ENCODE measurements around the gene ZBTB17.
"Not testable (repeated sequence)": the region's sequence is repeated elsewhere in the genome, so short reads cannot be mapped to it uniquely, and the experiment has no call there.

ZBTB17 gene

DNA sequence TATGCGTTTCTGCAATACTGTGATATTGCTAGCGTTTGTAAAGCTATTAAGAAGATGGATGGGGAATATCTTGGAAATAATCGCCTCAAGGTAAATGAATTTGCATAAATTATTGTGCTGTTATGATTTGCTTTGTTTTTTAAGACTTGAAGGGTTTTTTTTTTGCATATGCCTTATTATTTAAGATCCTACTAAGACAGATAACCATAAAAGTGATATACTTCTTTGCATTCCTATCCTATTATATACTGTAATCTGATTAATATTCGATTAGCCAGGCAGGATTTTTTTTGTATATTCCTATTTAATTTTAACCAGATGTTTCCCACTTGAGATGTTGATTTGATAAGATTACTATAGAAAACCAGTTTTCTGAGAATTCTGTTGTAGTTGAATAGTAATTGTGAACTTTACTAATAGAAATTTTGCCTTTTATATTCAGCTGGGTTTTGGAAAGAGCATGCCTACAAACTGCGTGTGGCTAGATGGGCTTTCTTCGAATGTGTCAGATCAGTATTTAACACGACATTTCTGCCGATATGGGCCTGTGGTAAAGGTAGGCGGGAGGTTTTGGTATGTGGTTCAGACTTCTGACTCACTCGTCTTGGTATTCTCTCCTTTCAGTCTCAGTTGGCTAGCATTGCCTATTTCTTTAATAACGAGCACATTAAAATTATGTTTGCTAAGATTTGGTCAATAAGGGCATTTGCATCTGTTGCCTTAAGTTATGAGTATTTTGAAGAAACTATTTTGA is 56.8 kb downstream of the ZBTB17 start:
- peak; percentile 88 for DNase-seq (ENCODE audit: low read depth)
- no peak overlapping the region for H3K4me3 ChIP-seq (ENCODE audit: low read length)
- TF ChIP-seq, protein P1, sequence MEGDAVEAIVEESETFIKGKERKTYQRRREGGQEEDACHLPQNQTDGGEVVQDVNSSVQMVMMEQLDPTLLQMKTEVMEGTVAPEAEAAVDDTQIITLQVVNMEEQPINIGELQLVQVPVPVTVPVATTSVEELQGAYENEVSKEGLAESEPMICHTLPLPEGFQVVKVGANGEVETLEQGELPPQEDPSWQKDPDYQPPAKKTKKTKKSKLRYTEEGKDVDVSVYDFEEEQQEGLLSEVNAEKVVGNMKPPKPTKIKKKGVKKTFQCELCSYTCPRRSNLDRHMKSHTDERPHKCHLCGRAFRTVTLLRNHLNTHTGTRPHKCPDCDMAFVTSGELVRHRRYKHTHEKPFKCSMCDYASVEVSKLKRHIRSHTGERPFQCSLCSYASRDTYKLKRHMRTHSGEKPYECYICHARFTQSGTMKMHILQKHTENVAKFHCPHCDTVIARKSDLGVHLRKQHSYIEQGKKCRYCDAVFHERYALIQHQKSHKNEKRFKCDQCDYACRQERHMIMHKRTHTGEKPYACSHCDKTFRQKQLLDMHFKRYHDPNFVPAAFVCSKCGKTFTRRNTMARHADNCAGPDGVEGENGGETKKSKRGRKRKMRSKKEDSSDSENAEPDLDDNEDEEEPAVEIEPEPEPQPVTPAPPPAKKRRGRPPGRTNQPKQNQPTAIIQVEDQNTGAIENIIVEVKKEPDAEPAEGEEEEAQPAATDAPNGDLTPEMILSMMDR (IDR thresholded peaks at IDR 0.05; ENCODE audit: insufficient read depth, low read depth, low read length, missing control alignments), result no peak

DNA sequence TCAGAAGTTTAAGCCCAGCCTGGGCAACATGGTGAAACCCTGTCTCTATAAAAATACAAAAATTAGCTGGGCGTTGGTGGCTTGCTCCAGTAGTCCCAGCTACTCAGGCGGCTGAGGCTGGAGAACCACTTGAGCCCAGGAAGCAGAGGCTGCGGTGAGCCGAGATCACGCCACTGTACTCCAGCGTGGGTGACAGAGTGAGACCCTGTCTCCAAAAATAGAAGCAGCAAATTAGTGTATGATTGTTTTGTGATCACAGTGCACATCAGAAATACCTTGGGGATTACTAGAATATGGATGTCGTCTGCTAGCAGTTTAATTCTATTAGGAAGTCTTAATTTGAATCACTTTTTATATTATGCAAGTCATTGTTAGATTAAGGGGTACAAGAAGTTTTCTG is 59.0 kb downstream of the ZBTB17 start:
- DNase-seq (ENCODE audit: low read depth), result no peak
- TF ChIP-seq, protein P1 (IDR thresholded peaks at IDR 0.05; ENCODE audit: insufficient read depth, low read depth, low read length, missing control alignments), result no peak
- no peak overlapping the region for H3K4me3 ChIP-seq (ENCODE audit: low read length)

DNA sequence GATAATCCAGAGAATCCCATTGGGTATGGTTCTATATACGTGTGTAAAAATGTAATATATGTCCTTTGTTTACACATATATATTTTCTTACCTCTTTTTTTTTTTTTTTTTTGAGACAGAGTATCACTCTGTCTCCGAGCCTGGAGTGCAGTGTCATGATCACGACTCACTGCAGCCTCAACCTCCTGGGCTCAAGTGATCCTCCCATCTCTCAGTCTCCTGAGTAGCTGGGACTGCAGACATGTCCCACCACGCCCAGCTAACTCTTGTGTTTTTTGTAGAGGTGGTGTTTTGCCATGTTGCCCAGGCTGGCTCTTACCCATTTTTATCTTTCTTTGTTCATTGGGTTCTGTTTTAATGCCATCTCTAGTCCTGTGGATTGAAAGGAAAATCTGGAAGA is 59.5 kb downstream of the ZBTB17 start:
- TF ChIP-seq, protein P1 (IDR thresholded peaks at IDR 0.05; ENCODE audit: insufficient read depth, low read depth, low read length, missing control alignments), result no peak
- DNase-seq (ENCODE audit: low read depth), result peak; percentile 61

DNA sequence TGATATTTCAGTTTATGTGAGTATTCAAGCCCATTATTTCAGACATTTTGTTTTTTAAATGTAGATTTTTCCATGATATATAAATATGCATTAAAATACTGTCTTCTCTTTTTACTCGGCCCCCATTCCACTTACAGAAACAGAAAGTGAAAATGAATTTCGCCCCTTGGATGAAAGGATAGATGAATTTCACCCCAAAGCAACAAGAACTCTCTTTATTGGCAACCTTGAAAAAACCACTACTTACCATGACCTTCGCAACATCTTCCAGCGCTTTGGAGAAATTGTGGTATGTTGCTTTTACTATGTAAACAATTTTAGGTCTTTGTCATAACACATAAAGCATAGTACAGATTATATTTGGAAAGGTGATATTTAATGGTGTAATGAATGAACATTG is 59.9 kb downstream of the ZBTB17 start:
- no peak for DNase-seq (ENCODE audit: low read depth)
- H3K4me3 ChIP-seq (ENCODE audit: low read length), result no peak overlapping the region
- TF ChIP-seq, protein P1 (IDR thresholded peaks at IDR 0.05; ENCODE audit: insufficient read depth, low read depth, low read length, missing control alignments), result no peak

More for the DNA sequence above, 59.5 kb downstream of the ZBTB17 start:
- H3K4me3 ChIP-seq (ENCODE audit: low read length), result no peak overlapping the region

DNA sequence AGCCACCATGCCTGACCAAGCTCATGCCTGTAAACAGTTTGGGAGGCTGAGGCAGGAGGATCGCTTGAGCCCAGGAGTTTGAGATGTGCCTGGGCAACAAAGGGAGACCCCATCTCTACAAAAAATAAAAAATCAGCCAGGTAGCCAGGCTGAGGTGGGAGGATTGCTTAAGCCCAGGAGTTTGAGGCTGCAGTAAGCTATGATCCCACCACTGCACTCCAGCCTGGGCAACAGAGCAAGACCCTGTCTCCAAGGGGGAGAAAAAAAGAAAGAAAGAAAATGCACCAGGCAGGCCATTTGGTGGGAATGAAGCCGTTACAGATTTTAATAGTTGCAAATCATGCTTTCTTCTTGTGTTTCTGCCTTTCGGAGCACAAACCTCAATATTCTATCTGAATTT is 62.3 kb downstream of the ZBTB17 start:
- not testable (repeated sequence) for DNase-seq (ENCODE audit: low read depth); H3K4me3 ChIP-seq (ENCODE audit: low read length)

DNA sequence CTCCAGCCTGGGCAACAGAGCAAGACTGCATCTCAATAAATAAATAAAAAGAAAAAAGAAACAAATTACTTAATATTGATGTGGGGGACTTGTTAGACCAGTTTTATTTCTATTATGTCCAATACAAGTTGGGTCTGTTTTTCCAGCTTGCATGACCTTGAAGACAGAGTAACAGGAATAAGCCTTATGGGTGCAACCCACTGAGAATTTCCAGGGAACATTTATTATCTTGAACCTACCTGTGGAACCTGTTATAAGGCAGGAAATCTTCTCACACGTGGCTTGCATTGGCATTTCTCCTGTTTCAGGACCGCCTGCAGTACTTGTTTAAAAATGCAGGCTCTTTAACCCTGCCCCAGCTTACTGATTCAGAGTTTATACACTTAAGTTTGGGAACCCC is 64.0 kb downstream of the ZBTB17 start:
- DNase-seq (ENCODE audit: low read depth), result peak; percentile 75
- TF ChIP-seq, protein P1 (IDR thresholded peaks at IDR 0.05; ENCODE audit: insufficient read depth, low read depth, low read length, missing control alignments), result no peak
- H3K4me3 ChIP-seq (ENCODE audit: low read length), result no peak overlapping the region

DNA sequence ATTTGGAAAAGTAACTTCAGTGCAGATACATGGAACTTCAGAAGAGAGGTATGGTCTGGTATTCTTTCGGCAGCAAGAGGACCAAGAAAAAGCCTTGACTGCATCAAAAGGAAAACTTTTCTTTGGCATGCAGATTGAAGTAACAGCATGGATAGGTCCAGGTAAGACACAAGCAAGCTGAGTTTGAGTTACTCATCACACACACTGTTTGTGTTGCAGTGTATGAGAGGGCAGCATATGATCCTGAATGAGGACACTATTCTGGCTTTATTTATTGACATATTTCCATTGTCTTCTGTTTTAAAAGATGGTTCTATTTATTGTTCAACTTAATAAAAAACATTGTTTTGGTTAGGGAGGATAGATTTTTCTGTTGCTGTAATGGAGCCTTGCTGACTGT is 64.8 kb downstream of the ZBTB17 start:
- no peak overlapping the region for H3K4me3 ChIP-seq (ENCODE audit: low read length)
- TF ChIP-seq, protein P1 (IDR thresholded peaks at IDR 0.05; ENCODE audit: insufficient read depth, low read depth, low read length, missing control alignments), result no peak
- DNase-seq (ENCODE audit: low read depth), result no peak
